Kasumi-1 (cell line): ENCODE data around the gene INAFM2.
A peak's percentile ranks its signal among the peaks of the same experiment; 100 is the strongest.

Experiments
- DNase-seq, 2 experiments: peaks; one replicate each; lab custom pipeline; 2025; lab: John Stamatoyannopoulos, UW

The INAFM2 gene

GRCh38 chr15:40344631-40345120, 21.2 kb downstream of the INAFM2 start:
- DNase-seq: peak; percentile 66 to 67

DNA sequence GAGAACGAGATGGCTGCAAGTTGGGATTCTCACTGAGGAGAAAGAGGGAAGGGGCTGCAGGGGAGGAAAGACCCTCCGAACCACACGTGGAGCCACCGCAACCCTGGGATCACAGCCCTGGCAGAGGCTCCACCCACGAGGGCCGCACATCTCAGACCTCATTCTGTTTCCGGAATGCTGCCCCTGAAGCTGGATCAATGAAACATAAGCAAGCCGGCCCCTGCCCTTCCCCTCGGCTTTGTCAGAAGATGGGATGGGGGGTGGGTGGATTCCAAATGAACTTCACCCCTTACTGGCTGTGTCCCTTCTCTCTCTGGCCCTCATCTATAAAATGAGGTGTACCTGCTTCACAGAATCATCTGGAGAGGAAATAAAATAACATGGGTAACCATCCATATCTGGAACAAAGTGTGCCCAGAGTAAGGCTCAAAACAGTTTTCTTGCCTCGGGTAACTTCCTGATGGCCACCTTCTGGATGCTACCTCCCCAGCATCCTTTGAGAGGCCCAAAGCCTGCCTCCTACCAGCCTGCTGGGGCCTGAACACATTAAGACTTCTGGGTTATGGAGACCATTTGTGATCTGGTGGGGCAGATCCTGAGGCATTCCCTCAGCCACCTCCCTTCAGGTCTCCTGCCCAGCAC, 21.9 kb downstream of the INAFM2 start:
- no peak for DNase-seq

DNA sequence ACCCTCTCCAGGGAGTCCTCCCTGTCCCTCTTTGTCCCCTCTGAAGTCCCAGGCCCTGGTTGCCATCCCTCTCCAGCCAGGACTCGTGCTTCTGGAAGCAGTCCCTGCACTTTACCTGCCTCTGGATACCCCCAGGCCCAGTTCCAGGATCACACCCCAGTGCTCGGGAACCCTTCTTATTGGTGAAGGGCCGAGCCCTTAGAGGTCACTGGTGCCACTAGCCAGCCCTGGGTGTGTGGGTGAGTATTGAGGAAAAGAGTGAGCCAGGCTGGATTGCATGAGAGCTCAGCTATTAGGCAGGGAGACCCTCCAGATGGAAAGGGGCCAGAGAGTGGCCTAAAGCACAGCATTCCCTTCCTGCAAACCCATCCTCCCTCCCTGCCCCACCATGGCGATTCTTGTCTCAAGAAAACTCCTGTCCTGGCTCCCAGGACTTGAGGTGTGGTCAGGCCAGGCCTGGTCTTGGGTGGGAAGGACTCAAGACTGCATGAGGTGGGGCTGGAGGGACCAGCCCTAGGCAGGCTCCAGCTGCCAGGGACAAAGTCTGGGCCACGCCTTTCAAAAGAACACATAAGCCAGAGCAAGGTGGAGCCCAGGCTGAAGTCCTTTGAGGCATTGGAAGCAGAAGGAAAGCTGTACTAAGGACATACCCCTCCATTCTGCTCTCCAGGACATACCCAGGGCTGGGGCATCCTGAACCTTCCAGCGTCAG, 22.5 kb downstream of the INAFM2 start:
- no peak for DNase-seq

GRCh38 chr15:40346579-40347558, 23.4 kb downstream of the INAFM2 start:
- no peak for DNase-seq

- DNase-seq: no peak
Observed at GRCh38 chr15:40347559-40348473, 24.3 kb downstream of the INAFM2 start.

- DNase-seq: no peak
Observed at GRCh38 chr15:40348474-40348870, 25.0 kb downstream of the INAFM2 start.

- no peak for DNase-seq
Observed at GRCh38 chr15:40349163-40349562, 25.7 kb downstream of the INAFM2 start.

DNA sequence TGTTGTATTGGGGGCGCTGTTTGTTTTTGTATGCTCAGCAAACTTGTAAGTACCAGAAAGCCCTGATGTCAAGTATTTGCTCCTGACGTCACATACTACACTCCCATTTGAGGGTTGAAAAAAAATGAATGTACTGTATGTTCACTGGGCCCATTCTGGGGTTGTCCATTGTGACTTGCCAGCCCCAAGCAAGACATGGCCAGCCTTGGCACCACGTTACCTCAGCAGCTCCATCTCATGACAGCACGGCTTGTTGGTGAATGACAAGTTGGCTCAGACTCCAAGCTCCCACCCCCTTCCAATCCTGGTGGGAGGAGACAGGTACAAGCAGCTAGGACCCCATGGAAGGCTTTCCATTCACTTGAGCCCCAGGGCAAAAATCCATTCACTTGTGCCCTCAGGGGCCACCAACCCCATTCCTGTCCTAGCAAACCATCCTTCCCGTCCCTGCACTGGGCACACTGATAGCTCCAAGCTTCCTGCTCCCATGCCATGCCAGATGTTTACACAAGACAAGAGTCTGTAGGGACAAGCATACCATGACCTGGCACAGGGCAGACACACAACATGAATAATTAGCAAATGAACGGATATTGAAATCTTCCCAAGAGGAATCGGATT, 28.9 kb downstream of the INAFM2 start:
- DNase-seq: no peak

DNA sequence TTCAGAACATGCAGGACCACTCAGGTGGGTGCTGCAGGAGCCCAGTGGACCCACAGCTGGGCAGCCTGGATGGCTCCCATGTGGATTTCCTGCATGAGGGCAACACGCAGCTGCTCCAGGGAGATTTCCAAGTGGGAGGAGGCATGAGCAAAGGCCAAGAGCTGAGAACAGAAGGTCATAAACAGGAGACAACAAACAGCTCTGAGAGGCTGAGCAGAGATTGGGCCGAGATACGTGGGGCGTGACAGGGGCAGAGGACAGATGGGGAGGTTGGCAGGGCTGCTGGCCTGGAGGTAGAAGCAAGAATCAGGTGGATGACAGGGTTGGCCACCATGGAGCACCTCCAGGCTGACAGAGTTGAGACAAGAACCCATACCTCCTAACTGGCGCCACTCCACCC, 30.2 kb downstream of the INAFM2 start:
- no peak for DNase-seq

GRCh38 chr15:40354408-40355171, 31.1 kb downstream of the INAFM2 start:
- DNase-seq: peak; percentile 20 to 33

DNA sequence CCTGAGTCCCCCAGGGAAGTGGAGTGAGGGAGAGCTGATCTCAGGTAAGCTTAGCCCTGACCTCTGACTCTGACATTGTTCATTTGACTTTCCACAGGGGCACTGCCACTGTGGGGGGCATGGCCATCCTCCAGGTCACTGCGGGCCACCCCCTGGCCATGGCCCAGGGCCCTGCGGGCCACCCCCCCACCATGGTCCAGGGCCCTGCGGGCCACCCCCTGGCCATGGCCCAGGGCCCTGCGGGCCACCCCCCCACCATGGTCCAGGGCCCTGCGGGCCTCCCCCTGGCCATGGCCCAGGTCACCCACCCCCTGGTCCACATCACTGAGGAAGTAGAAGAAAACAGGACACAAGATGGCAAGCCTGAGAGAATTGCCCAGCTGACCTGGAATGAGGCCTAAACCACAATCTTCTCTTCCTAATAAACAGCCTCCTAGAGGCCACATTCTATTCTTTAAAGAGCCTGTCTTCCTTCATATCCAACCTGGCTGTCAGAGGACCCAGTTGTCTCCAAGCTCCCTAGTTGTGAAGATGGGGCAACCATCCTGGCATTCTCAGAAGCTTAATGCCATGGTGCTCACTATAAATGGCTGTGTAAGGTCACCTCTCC, 32.6 kb downstream of the INAFM2 start:
- DNase-seq: no peak

- no peak for DNase-seq
Observed at GRCh38 chr15:40357246-40357645, 33.8 kb downstream of the INAFM2 start.

DNA sequence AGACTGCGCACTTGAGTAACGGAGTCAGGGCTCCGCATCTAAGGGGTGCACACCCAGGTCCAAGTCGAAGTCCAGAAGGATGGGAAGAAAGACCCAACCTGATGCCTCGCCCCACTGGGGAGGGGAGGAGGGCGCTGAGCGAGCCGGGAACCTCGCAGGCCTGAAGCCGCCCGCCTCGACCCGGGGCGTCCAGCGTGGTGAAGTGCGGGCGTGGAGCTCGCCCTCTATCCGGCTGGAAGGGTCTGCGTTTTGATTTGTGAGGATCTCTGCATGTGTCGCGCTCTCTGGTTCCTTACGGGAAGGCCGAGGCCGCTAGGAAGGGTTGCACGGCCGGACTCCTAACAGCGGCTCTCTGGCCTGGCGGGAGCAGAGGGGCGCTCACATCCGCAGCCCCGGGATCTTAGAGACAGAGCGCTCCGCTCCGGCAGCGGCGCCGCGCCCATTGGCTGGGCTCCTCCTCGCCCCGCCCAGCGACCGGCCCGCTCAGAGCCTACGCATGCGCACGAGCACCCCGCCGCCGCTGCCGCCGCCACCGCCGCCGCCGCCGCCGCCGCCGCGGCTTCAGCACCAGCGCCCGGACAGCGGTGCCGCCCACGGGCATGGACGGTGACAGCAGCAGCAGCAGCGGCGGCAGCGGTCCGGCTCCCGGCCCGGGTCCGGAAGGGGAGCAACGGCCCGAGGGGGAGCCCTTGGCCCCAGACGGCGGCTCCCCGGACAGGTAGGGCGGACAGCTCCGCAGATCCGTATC, 34.4 kb downstream of the INAFM2 start, which contains the start of gene DISP2:
Gene DISP2 (plus strand): TSS at position 497 of the 748 bp plus-strand sequence. CDS start 103 bp downstream, at position 600.
- peak; percentile 31 to 47 for DNase-seq

GRCh38 chr15:40358471-40359353, 35.2 kb downstream of the INAFM2 start:
- DNase-seq: no peak

DNA sequence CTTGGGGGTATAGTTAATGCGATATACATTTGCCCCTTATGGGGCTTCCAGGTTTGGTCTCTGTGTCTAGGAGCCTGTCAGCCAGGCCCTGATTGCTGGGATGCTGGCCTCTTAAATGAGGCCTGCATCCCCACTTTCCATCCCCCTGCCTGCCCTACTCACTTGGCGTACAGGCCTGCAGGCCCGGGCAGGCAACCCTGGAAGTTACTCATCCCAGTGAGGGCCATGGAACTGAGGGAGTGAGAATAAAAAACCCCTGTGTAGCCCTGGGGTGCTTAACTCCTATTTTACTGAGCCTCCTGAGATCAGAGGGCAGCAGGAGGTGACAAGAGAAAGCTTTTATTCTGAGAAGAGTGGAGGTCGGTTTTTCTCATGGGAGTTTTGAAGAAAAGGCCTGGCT, 36.5 kb downstream of the INAFM2 start:
- no peak for DNase-seq

DNA sequence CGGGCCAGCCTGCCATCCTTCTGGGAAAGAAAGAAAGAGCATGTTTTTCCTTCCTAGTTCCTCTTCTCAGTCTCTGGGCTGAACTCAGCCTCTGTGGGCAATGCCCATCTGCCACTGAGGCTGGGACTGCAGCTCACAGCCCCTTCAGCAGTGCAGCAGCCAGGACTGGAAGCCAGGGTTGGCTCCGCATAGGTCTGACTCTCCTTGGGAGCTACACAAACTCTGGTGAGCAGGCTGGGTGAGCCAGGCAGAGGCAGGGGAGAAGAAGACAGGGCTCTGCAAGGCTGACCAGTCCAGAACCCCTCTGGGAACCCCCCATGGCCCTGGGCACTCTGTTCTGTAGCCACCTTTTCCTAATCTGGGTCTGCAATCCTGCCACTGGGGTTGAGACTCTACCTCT, 38.1 kb downstream of the INAFM2 start:
- DNase-seq: no peak

GRCh38 chr15:40363611-40364010, 40.1 kb downstream of the INAFM2 start:
- no peak for DNase-seq

GRCh38 chr15:40364251-40364650, 40.8 kb downstream of the INAFM2 start:
- no peak for DNase-seq
